Liver (tissue), 3 donors: ENCODE results near the gene IFI27.

ENCODE experiments used
- ATF3 ChIP-seq: IDR thresholded peaks from 2 replicates; pipeline ENCODE4 v1.6.1; 2016; ENCODE audit warnings: antibody characterized with exemption
- CTCF ChIP-seq: fragments of 150-350 bp; IDR thresholded peaks from 2 replicates; pipeline ENCODE4 v1.5.1; 2017; ENCODE audit warnings: improper control_type of control experiment, low read depth, low read length; ENCODE audit not compliant: missing input control
- donor health status: healthy.
- donor health status: healthy.

GRCh38 chr14:94101748-94102147, 8.8 kb upstream of the IFI27 start:
- TF ChIP-seq CTCF (no peak), ATF3 (no peak)
